ENCODE measurements around the gene MKLN1.

DNA sequence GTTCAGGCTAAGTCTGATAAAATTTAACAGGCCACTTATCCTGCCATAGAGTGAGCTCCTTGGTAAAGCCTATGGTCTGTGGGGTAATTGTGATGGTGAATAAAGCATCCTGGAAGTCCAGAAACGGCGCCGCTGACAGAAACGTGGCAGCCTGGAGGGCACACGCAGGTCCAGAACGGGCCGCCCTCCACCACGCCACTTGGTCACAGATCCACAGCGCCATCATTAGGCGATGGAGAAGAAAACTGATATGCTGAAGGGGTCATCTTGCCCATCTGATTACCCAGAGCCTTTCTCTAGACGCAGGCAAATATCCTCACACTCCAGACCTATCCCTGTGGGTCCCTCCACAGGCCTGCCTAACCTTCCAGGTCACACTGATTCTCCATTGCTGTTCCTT, 190.9 kb downstream of the MKLN1 start:
- TF ChIP-seq, protein P1, sequence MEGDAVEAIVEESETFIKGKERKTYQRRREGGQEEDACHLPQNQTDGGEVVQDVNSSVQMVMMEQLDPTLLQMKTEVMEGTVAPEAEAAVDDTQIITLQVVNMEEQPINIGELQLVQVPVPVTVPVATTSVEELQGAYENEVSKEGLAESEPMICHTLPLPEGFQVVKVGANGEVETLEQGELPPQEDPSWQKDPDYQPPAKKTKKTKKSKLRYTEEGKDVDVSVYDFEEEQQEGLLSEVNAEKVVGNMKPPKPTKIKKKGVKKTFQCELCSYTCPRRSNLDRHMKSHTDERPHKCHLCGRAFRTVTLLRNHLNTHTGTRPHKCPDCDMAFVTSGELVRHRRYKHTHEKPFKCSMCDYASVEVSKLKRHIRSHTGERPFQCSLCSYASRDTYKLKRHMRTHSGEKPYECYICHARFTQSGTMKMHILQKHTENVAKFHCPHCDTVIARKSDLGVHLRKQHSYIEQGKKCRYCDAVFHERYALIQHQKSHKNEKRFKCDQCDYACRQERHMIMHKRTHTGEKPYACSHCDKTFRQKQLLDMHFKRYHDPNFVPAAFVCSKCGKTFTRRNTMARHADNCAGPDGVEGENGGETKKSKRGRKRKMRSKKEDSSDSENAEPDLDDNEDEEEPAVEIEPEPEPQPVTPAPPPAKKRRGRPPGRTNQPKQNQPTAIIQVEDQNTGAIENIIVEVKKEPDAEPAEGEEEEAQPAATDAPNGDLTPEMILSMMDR (IDR thresholded peaks at IDR 0.05; ENCODE audit: low read length) = no peak; the same call in 1 of the 2 replicates
- no peak for TF ChIP-seq EZH2 (IDR thresholded peaks at IDR 0.05; ENCODE audit: borderline replicate concordance, low read length)

Data from OCI-LY1 (cell line).